H9 (cell line): ENCODE measurements around the gene FAM200C. TPM values are rescaled to one million over a fixed set of nuclear protein-coding genes. Genes with fewer than 3 reads are reported as not detected.

Experiments used
- DNase-seq: peaks from one replicate; pipeline ENCODE4 v3.0.0-alpha.2; 2017
- H2AFZ ChIP-seq: one replicate; pipeline ENCODE4 v1.6.1; 2013; ENCODE audit warnings: mild to moderate bottlenecking, low read length, control low read depth, moderate library complexity
- H2AK5ac ChIP-seq: 2 replicates; pipeline ENCODE4 v1.6.1; 2013; ENCODE audit warnings: low read length, control low read depth, mixed read lengths; ENCODE audit not compliant: insufficient read length
- H2BK120ac ChIP-seq: one replicate; pipeline ENCODE4 v1.6.1; 2013; ENCODE audit warnings: low read depth, mild to moderate bottlenecking, low read length, control low read depth, inconsistent platforms; ENCODE audit not compliant: poor library complexity, severe bottlenecking
- H2BK12ac ChIP-seq: 2 replicates; pipeline ENCODE4 v1.6.1; 2013; ENCODE audit warnings: low read length, control low read depth, mixed read lengths, low read depth; ENCODE audit not compliant: insufficient read length
- H2BK15ac ChIP-seq: 2 replicates; pipeline ENCODE4 v1.6.1; 2013; ENCODE audit warnings: low read depth, low read length, control low read depth
- H2BK20ac ChIP-seq: one replicate; pipeline ENCODE4 v1.6.1; 2013; ENCODE audit warnings: low read depth, mild to moderate bottlenecking, low read length, control low read depth, inconsistent platforms; ENCODE audit not compliant: poor library complexity, severe bottlenecking
- H2BK5ac ChIP-seq: 2 replicates; pipeline ENCODE4 v1.6.1; 2013; ENCODE audit warnings: low read length, control low read depth, mixed read lengths; ENCODE audit not compliant: insufficient read length
- H3K14ac ChIP-seq: 2 replicates; pipeline ENCODE4 v1.6.1; 2013; ENCODE audit warnings: low read length, control low read depth; ENCODE audit not compliant: insufficient read depth
- H3K18ac ChIP-seq: 2 replicates; pipeline ENCODE4 v1.6.1; 2013; ENCODE audit warnings: low read depth, mild to moderate bottlenecking, mixed read lengths, low read length, control low read depth; ENCODE audit not compliant: insufficient read length
- H3K23ac ChIP-seq: 2 replicates; pipeline ENCODE4 v1.6.1; 2013; ENCODE audit warnings: low read length, control low read depth, mixed read lengths, low read depth; ENCODE audit not compliant: insufficient read length
- H3K23me2 ChIP-seq: 2 replicates; pipeline ENCODE4 v1.6.1; 2013; ENCODE audit warnings: low read depth, mild to moderate bottlenecking, mixed read lengths, low read length, control low read depth; ENCODE audit not compliant: insufficient read length, poor library complexity, severe bottlenecking
- H3K27ac ChIP-seq: 2 replicates; pipeline ENCODE4 v1.5.1; 2013; ENCODE audit warnings: low read length, control low read depth, mixed read lengths, low read depth; ENCODE audit not compliant: insufficient read length
- H3K27me3 ChIP-seq: 2 replicates; pipeline ENCODE4 v1.6.1; 2013; ENCODE audit warnings: low read length, control low read depth, inconsistent platforms; ENCODE audit not compliant: insufficient read depth
- H3K4ac ChIP-seq: 2 replicates; pipeline ENCODE4 v1.6.1; 2013; ENCODE audit warnings: low read depth, mild to moderate bottlenecking, control low read depth, inconsistent platforms, low read length, moderate library complexity
- H3K4me1 ChIP-seq: 2 replicates; pipeline ENCODE4 v1.6.1; 2013; ENCODE audit warnings: low read length, control low read depth, inconsistent platforms; ENCODE audit not compliant: insufficient read depth
- H3K4me2 ChIP-seq: 2 replicates; pipeline ENCODE4 v1.6.1; 2013; ENCODE audit warnings: low read length, control low read depth, mixed read lengths; ENCODE audit not compliant: insufficient read length, insufficient read depth
- H3K56ac ChIP-seq: 2 replicates; pipeline ENCODE4 v1.6.1; 2013; ENCODE audit warnings: low read depth, mild to moderate bottlenecking, mixed read lengths, low read length, control low read depth; ENCODE audit not compliant: insufficient read length
- H3K79me1 ChIP-seq: 2 replicates; pipeline ENCODE4 v1.6.1; 2013; ENCODE audit warnings: low read depth, mild to moderate bottlenecking, moderate library complexity, low read length, control low read depth, inconsistent platforms; ENCODE audit not compliant: insufficient read depth, poor library complexity, severe bottlenecking
- H3K79me2 ChIP-seq: 2 replicates; pipeline ENCODE4 v1.6.1; 2013; ENCODE audit warnings: low read length, control low read depth, inconsistent platforms; ENCODE audit not compliant: insufficient read depth
- H3K9ac ChIP-seq: 2 replicates; pipeline ENCODE4 v1.6.1; 2013; ENCODE audit warnings: low read length, control low read depth, mixed read lengths; ENCODE audit not compliant: insufficient read length; ENCODE audit errors: extremely low read depth
- H3K9me3 ChIP-seq: one replicate; pipeline ENCODE4 v1.6.1; 2013; ENCODE audit warnings: low read depth, low read length, inconsistent platforms; ENCODE audit not compliant: control insufficient read depth
- H3T11ph ChIP-seq: one replicate; pipeline ENCODE4 v1.6.1; 2013; ENCODE audit warnings: mild to moderate bottlenecking, low read length, control low read depth, inconsistent platforms
- H4K20me1 ChIP-seq: one replicate; pipeline ENCODE4 v1.6.1; 2013; ENCODE audit not compliant: control insufficient read depth, insufficient read length, insufficient read depth
- H4K5ac ChIP-seq: 2 replicates; pipeline ENCODE4 v1.6.1; 2013; ENCODE audit warnings: low read depth, mild to moderate bottlenecking, mixed read lengths, low read length, control low read depth; ENCODE audit not compliant: insufficient read length
- H4K8ac ChIP-seq: replicated peaks from 2 replicates; pipeline ENCODE4 v1.6.1; 2013; ENCODE audit warnings: low read length, control low read depth, mixed read lengths, low read depth; ENCODE audit not compliant: insufficient read length
- H4K91ac ChIP-seq: 2 replicates; pipeline ENCODE4 v1.6.1; 2013; ENCODE audit warnings: low read depth, mild to moderate bottlenecking, moderate library complexity, mixed read lengths, low read length, control low read depth; ENCODE audit not compliant: insufficient read length
- H3K27ac Mint-ChIP-seq, 3 experiments: 2 replicates in 2 of 3; 3 replicates in 1 of 3; pipeline ENCODE4 v1.8.0; 2020 to 2021; ENCODE audit warnings: mixed read lengths in 3 of 3, mild to moderate bottlenecking in 1 of 3, moderate library complexity in 1 of 3
- H3K27me3 Mint-ChIP-seq: 2 replicates; pipeline ENCODE4 v1.8.0; 2021; ENCODE audit warnings: low read depth, mild to moderate bottlenecking, moderate library complexity, mixed read lengths
- H3K36me3 Mint-ChIP-seq, 3 experiments: 2 replicates in 2 of 3; 3 replicates in 1 of 3; pipeline ENCODE4 v1.8.0; 2020 to 2021; ENCODE audit warnings: low read depth in 3 of 3, mixed read lengths in 3 of 3; ENCODE audit not compliant: insufficient read depth in 1 of 3
- H3K4me1 Mint-ChIP-seq, 2 experiments: 2 replicates each; pipeline ENCODE4 v1.8.0; 2020; ENCODE audit warnings: mixed read lengths in 2 of 2
- H3K4me3 Mint-ChIP-seq, 2 experiments: 2 replicates in 1 of 2; 3 replicates in 1 of 2; pipeline ENCODE4 v1.8.0; 2020 to 2021; ENCODE audit warnings: mild to moderate bottlenecking in 2 of 2, mixed read lengths in 2 of 2, moderate library complexity in 1 of 2
- H3K9me3 Mint-ChIP-seq, 2 experiments: 2 replicates in 1 of 2; 3 replicates in 1 of 2; pipeline ENCODE4 v1.8.0; 2020; ENCODE audit warnings: mild to moderate bottlenecking in 2 of 2, mixed read lengths in 2 of 2, moderate library complexity in 1 of 2
- CTCF ChIP-seq: fragments of 200-600 bp; sonication (generic); conservative IDR thresholded peaks from 3 replicates; pipeline ENCODE4 v1.8.0; 2021; ENCODE audit warnings: antibody characterized with exemption, mild to moderate bottlenecking
- WGBS: extraction: QIAGEN DNeasy Blood & Tissue Kit; methylation state at CpG from one replicate; pipeline ENCODE4 v1.1.7; 2013; ENCODE audit warnings: missing lambda C conversion rate, low lambda C conversion rate, mixed read lengths; ENCODE audit not compliant: insufficient read length; ENCODE audit errors: extremely low coverage; 5-methylcytosine and 5-hydroxymethylcytosine counted together
- total RNA-seq: library from RNA; stranded (reverse); gene quantifications from 2 replicates; pipeline ENCODE4 v1.2.1, GENCODE V29; 2021

FAM200C gene
- total RNA-seq, 1 experiment from 2014 or later = 4.3 TPM

- H2BK15ac ChIP-seq = no peak overlapping the region
- no peak overlapping the region for H3K27ac ChIP-seq
- no peak overlapping the region for H4K8ac ChIP-seq
- H3K4me1 ChIP-seq = 0 out of 2 replicates have a peak, but pooled peaks cover 2% of the 10 kb centered on the region
- no peak for DNase-seq
- Mint-ChIP-seq H3K27ac (no peak overlapping the region), H3K36me3 (no peaks in the 10 kb centered on the region), H3K4me3 (no peak overlapping the region), H3K9me3 (no peaks in the 10 kb centered on the region), H3K27me3 (peaks cover 3% of the 10 kb centered on the region), H3K4me1 (peaks cover 9 to 23% of the 10 kb centered on the region in 2 experiments)
- H4K5ac ChIP-seq = no peak overlapping the region
- H3K23me2 ChIP-seq = no peaks in the 10 kb centered on the region
- no peaks in the 10 kb centered on the region for H4K20me1 ChIP-seq
- H2BK5ac ChIP-seq = no peak overlapping the region
- WGBS = no CpG with 5 or more reads among the region's 1 CpG
- no peak overlapping the region for H2BK20ac ChIP-seq
- no peak overlapping the region for H3K23ac ChIP-seq
- H2AK5ac ChIP-seq = no peak overlapping the region
- no peak overlapping the region for H4K91ac ChIP-seq
- no peak overlapping the region for H3K4me2 ChIP-seq
- no peak overlapping the region for H3K4ac ChIP-seq
- no peaks in the 10 kb centered on the region for H3K79me2 ChIP-seq
- H3T11ph ChIP-seq = no peak overlapping the region
- no peak overlapping the region for H2AFZ ChIP-seq
- H2BK12ac ChIP-seq = no peak overlapping the region
- no peak overlapping the region for H3K9ac ChIP-seq
- TF ChIP-seq CTCF = no peak
- H3K56ac ChIP-seq = no peak overlapping the region
- no peaks in the 10 kb centered on the region for H3K79me1 ChIP-seq
- no peak overlapping the region for H3K14ac ChIP-seq
- no peaks in the 10 kb centered on the region for H3K27me3 ChIP-seq
- H2BK120ac ChIP-seq = no peak overlapping the region
- no peaks in the 10 kb centered on the region for H3K9me3 ChIP-seq
- no peak overlapping the region for H3K18ac ChIP-seq
Measured at GRCh38 chr5:160359242-160359641, 40.6 kb downstream of the FAM200C start.
